ENCODE measurements around the gene DOCK11. TPM values are rescaled to one million over a fixed set of nuclear protein-coding genes. Genes with fewer than 3 reads are reported as not detected.
A peak's percentile ranks its signal among the peaks of the same experiment; 100 is the strongest.

DOCK11 gene
- total and polyA plus RNA-seq, 9 of the 15 experiments (the other 6 are each of a cell fraction or from before 2014, with no cell fraction given), result 41.8 to 77.8 (median 50.9) TPM

- TF ChIP-seq RNF2 (IDR thresholded peaks at IDR 0.05) (0 out of 2 replicates have a peak, but pooled peaks have one; percentile 29), HDAC2 (IDR thresholded peaks at IDR 0.05) (peak; percentile 97), RBM34 (IDR thresholded peaks at IDR 0.05; ENCODE audit: borderline replicate concordance, insufficient read depth, low read length) (no peak), ZNF583 (CRISPR knock-in tag; IDR thresholded peaks at IDR 0.05) (no peak), ZFP91 (CRISPR knock-in tag; IDR thresholded peaks at IDR 0.05) (no peak), RCOR1 (IDR thresholded peaks at IDR 0.05; ENCODE audit: borderline replicate concordance in 1 of 2, low read depth in 2 of 2, low read length in 2 of 2) (peak; percentile 95 to 99), MAX (CRISPR knock-in tag; IDR thresholded peaks at IDR 0.05) (no peak), MCM7 (IDR thresholded peaks at IDR 0.05) (no peak), MTA1 (IDR thresholded peaks at IDR 0.05; ENCODE audit: borderline replicate concordance) (no peak), ZSCAN29 (IDR thresholded peaks at IDR 0.05) (no peak), EHMT2 (IDR thresholded peaks at IDR 0.05) (no peak), GMEB1 (CRISPR knock-in tag; IDR thresholded peaks at IDR 0.05) (no peak), NUFIP1 (IDR thresholded peaks at IDR 0.05; ENCODE audit: partially characterized antibody) (no peak), RBM22 (IDR thresholded peaks at IDR 0.05; ENCODE audit: low read depth, low read length, poor library complexity, severe bottlenecking) (no peak), ZFP1 (CRISPR knock-in tag; IDR thresholded peaks at IDR 0.05) (no peak), STAT5B (CRISPR knock-in tag; IDR thresholded peaks at IDR 0.05) (no peak), BRD4 (IDR thresholded peaks at IDR 0.05) (no peak), SRSF7 (optimal IDR thresholded peaks at IDR 0.05; ENCODE audit: low read depth, low read length) (no peak), SRF (CRISPR knock-in tag; IDR thresholded peaks at IDR 0.05) (no peak), MAFG (tag; conservative IDR thresholded peaks at IDR 0.05) (peak; percentile 56), ZBTB49 (CRISPR knock-in tag; IDR thresholded peaks at IDR 0.05; ENCODE audit: borderline replicate concordance) (no peak)
Measured at GRCh38 chrX:118724775-118725174, 229.2 kb downstream of the DOCK11 start (continued).
